GM23338 (cell line): ENCODE results near the gene ITPR3. TPM values are rescaled to one million over a fixed set of nuclear protein-coding genes. Genes with fewer than 3 reads are reported as not detected.

Source experiments
- ATAC-seq: fragments of 200-7000 bp; cut with Tn5 transposase; 3 replicates; pipeline ENCODE4 v1.9.1; 2020
- DNase-seq: peaks from one replicate; pipeline ENCODE4 v3.0.0-alpha.2; 2015; ENCODE audit warnings: low spot score
- H2AFZ ChIP-seq: fragments of 200-600 bp; sonication (generic); 2 replicates; pipeline ENCODE4 v1.8.0; 2016; ENCODE audit warnings: antibody characterized with exemption, mild to moderate bottlenecking, moderate library complexity
- H3F3A ChIP-seq: fragments of 200-600 bp; sonication (generic); replicated peaks from 2 replicates; pipeline ENCODE4 v1.8.0; 2017; ENCODE audit warnings: antibody characterized with exemption, mixed run types, low read depth
- H3K27ac ChIP-seq: fragments of 200-600 bp; sonication (generic); 2 replicates; pipeline ENCODE4 v1.6.1; 2016; ENCODE audit warnings: low read depth
- H3K27me3 ChIP-seq: fragments of 200-600 bp; sonication (generic); 2 replicates; pipeline ENCODE4 v1.8.0; 2016; ENCODE audit warnings: mild to moderate bottlenecking, mixed run types, moderate library complexity; ENCODE audit not compliant: insufficient read depth
- H3K36me3 ChIP-seq: fragments of 200-600 bp; sonication (generic); 2 replicates; pipeline ENCODE4 v1.8.0; 2016; ENCODE audit warnings: mild to moderate bottlenecking; ENCODE audit not compliant: insufficient read depth
- H3K4me1 ChIP-seq: fragments of 200-600 bp; sonication (generic); 2 replicates; pipeline ENCODE4 v1.8.0; 2016; ENCODE audit warnings: mild to moderate bottlenecking, moderate library complexity; ENCODE audit not compliant: insufficient read depth
- H3K4me2 ChIP-seq: fragments of 200-600 bp; sonication (generic); 2 replicates; pipeline ENCODE4 v1.7.1; 2017; ENCODE audit warnings: mixed run types
- H3K4me3 ChIP-seq: fragments of 200-600 bp; sonication (generic); 2 replicates; pipeline ENCODE4 v1.6.1; 2016; ENCODE audit warnings: mixed run types
- H3K79me2 ChIP-seq: fragments of 200-600 bp; sonication (generic); replicated peaks from 2 replicates; pipeline ENCODE4 v1.8.0; 2017; ENCODE audit warnings: mild to moderate bottlenecking; ENCODE audit not compliant: insufficient read depth
- H3K9me2 ChIP-seq: fragments of 200-600 bp; sonication (generic); 2 replicates; pipeline ENCODE4 v1.8.0; 2017; ENCODE audit not compliant: insufficient read depth
- H4K20me1 ChIP-seq: fragments of 200-600 bp; sonication (generic); replicated peaks from 2 replicates; pipeline ENCODE4 v1.8.0; 2017; ENCODE audit warnings: mild to moderate bottlenecking; ENCODE audit not compliant: insufficient read depth
- H3K27ac Mint-ChIP-seq: 2 replicates; pipeline ENCODE4 v1.8.0; 2020; ENCODE audit warnings: inconsistent platforms, mild to moderate bottlenecking, moderate library complexity, mixed read lengths
- H3K27me3 Mint-ChIP-seq: 3 replicates; pipeline ENCODE4 v1.8.0; 2022; ENCODE audit warnings: low read depth, mild to moderate bottlenecking, moderate library complexity, mixed read lengths, inconsistent platforms; ENCODE audit not compliant: insufficient read depth, poor library complexity
- H3K36me3 Mint-ChIP-seq: 3 replicates; pipeline ENCODE4 v1.8.0; 2021; ENCODE audit warnings: low read depth, mild to moderate bottlenecking, inconsistent platforms, moderate library complexity, mixed read lengths
- H3K4me1 Mint-ChIP-seq: 3 replicates; pipeline ENCODE4 v1.8.0; 2020; ENCODE audit warnings: mild to moderate bottlenecking, inconsistent platforms, mixed read lengths
- H3K4me3 Mint-ChIP-seq: 3 replicates; pipeline ENCODE4 v1.8.0; 2021; ENCODE audit warnings: moderate library complexity, mild to moderate bottlenecking, inconsistent platforms, mixed read lengths
- H3K9me3 Mint-ChIP-seq: 3 replicates; pipeline ENCODE4 v1.8.0; 2020; ENCODE audit warnings: moderate library complexity, mild to moderate bottlenecking, inconsistent platforms, mixed read lengths
- CREB1 ChIP-seq: fragments of 250-450 bp; sonication (Bioruptor Pico); IDR thresholded peaks from 2 replicates; pipeline ENCODE4 v1.5.0; 2020; ENCODE audit warnings: low read depth, mild to moderate bottlenecking, moderate library complexity
- EZH2 ChIP-seq: fragments of 200-600 bp; sonication (generic); IDR thresholded peaks from one replicate; pipeline ENCODE4 v1.8.0; 2017; ENCODE audit warnings: antibody characterized with exemption, mild to moderate bottlenecking, low read depth; ENCODE audit not compliant: unreplicated experiment
- EZH2phosphoT487 ChIP-seq: fragments of 200-600 bp; sonication (generic); IDR thresholded peaks from one replicate; pipeline ENCODE4 v1.8.1; 2018; ENCODE audit warnings: antibody characterized with exemption; ENCODE audit not compliant: unreplicated experiment
- JUNB ChIP-seq: IDR thresholded peaks from one replicate; pipeline ENCODE4 v1.6.1; 2016; ENCODE audit warnings: antibody characterized with exemption; ENCODE audit not compliant: unreplicated experiment
- NANOG ChIP-seq: IDR thresholded peaks from 2 replicates; pipeline ENCODE4 v1.6.1; 2016; ENCODE audit warnings: antibody characterized with exemption, borderline replicate concordance
- POLR2AphosphoS5 ChIP-seq: IDR thresholded peaks from 2 replicates; pipeline ENCODE4 v1.6.1; 2016; ENCODE audit warnings: antibody characterized with exemption, low read depth
- STAT1 ChIP-seq: IDR thresholded peaks from one replicate; pipeline ENCODE4 v1.6.1; 2016; ENCODE audit warnings: antibody characterized with exemption; ENCODE audit not compliant: unreplicated experiment
- ZNF114 ChIP-seq: fragments of 250-450 bp; sonication (Bioruptor Pico); IDR thresholded peaks from 2 replicates; pipeline ENCODE4 v1.5.0; 2020; ENCODE audit warnings: mild to moderate bottlenecking, moderate library complexity
- ZNF331 ChIP-seq: fragments of 250-450 bp; sonication (Bioruptor Pico); IDR thresholded peaks from 2 replicates; pipeline ENCODE4 v1.5.0; 2020; ENCODE audit warnings: low read depth, mild to moderate bottlenecking, moderate library complexity
- polyA plus RNA-seq: library from polyadenylated mRNA; unstranded; fragments of >200 nt; fragmentation: Nextera tagmentation; extraction: Ambion mirVana; gene quantifications from 2 replicates; pipeline ENCODE4 v1.2.1, GENCODE V29; 2016
- total RNA-seq: library from RNA; depleted of rRNA; stranded (reverse); fragments of >200 nt; shearing (Covaris generic); gene quantifications from 2 replicates; pipeline ENCODE4 v1.2.3, GENCODE V29; 2014
- TF ChIP-seq, protein P1 (sequence below), 2 experiments: fragments of 200-600 bp in 1 of 2; sonication (generic) in 1 of 2; conservative IDR thresholded peaks; 2 replicates each; pipeline versions ENCODE4 v1.5.1 to v1.6.1; 2016 to 2017; ENCODE audit warnings: antibody characterized with exemption in 2 of 2, low read depth in 2 of 2, mild to moderate bottlenecking in 2 of 2, moderate library complexity in 1 of 2
- TF ChIP-seq, protein P2 (sequence below): IDR thresholded peaks from one replicate; pipeline ENCODE4 v1.6.1; 2018; ENCODE audit warnings: antibody characterized with exemption; ENCODE audit not compliant: unreplicated experiment
- TF ChIP-seq, protein P3 (sequence below): IDR thresholded peaks from 2 replicates; pipeline ENCODE4 v1.6.1; 2016; ENCODE audit warnings: antibody characterized with exemption

ITPR3 gene
- total and polyA plus RNA-seq, 2 experiments from 2014 or later: 7.3 to 31.9 TPM

DNA sequence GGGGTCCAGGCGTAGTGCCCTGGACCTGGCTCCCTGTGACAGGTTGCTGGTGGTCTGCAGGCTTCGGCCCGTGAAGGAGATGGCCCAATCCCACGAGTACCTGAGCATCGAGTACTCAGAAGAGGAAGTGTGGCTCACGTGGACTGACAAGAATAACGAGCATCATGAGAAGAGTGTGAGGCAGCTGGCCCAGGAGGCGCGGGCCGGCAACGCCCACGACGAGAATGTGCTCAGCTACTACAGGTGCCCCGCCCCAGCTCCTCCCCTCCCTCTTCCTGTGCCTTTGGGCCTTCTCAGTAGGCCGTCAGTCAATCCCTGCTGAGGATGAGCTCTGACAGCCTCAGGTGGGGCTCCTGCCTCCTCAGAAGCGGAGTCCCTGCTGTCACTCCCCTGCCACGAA is 47.8 kb downstream of the ITPR3 start (continued):
- TF ChIP-seq, protein P1, sequence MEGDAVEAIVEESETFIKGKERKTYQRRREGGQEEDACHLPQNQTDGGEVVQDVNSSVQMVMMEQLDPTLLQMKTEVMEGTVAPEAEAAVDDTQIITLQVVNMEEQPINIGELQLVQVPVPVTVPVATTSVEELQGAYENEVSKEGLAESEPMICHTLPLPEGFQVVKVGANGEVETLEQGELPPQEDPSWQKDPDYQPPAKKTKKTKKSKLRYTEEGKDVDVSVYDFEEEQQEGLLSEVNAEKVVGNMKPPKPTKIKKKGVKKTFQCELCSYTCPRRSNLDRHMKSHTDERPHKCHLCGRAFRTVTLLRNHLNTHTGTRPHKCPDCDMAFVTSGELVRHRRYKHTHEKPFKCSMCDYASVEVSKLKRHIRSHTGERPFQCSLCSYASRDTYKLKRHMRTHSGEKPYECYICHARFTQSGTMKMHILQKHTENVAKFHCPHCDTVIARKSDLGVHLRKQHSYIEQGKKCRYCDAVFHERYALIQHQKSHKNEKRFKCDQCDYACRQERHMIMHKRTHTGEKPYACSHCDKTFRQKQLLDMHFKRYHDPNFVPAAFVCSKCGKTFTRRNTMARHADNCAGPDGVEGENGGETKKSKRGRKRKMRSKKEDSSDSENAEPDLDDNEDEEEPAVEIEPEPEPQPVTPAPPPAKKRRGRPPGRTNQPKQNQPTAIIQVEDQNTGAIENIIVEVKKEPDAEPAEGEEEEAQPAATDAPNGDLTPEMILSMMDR (conservative IDR thresholded peaks at IDR 0.05; ENCODE audit: low read depth in 2 of 2): no peak
- TF ChIP-seq POLR2AphosphoS5: no peak
- TF ChIP-seq CREB1 (CRISPR knock-in tag): no peak
- no peak for TF ChIP-seq JUNB

DNA sequence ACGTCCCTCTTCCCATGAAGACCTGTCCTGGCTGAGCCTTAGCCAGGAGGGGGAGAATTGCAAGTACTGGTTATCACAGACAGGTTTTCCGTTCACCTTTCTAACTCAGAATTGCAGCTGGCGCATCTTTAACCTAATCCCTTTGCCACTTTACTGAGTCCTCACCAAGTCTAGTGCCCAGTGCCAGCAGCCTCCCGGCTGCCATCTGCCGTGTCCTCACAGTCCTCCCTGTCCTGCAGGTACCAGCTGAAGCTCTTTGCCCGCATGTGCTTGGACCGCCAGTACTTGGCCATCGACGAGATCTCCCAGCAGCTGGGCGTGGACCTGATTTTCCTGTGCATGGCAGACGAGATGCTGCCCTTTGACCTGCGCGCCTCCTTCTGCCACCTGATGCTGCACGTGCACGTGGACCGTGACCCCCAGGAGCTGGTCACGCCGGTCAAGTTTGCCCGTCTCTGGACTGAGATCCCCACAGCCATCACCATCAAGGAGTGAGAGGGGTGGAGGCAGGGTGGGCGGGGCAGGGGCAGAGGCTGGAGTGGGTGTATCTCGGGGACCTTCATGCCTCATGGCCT is 49.1 kb downstream of the ITPR3 start:
- TF ChIP-seq, protein P1 (conservative IDR thresholded peaks at IDR 0.05; ENCODE audit: low read depth in 2 of 2): no peak
- no peak for TF ChIP-seq CREB1 (CRISPR knock-in tag)
- TF ChIP-seq ZNF114 (CRISPR knock-in tag): no peak
- TF ChIP-seq EZH2: no peak
- no peaks in the 10 kb centered on the region for H3K79me2 ChIP-seq
- H3K27ac Mint-ChIP-seq: no peak overlapping the region
- no peaks in the 10 kb centered on the region for H3K9me3 Mint-ChIP-seq
- H3K4me2 ChIP-seq: no peak overlapping the region
- H3K4me3 ChIP-seq: no peak overlapping the region
- H3K4me1 ChIP-seq: no peaks in the 10 kb centered on the region
- H3K4me3 Mint-ChIP-seq: no peak overlapping the region
- peaks cover 4% of the 10 kb centered on the region; the same call in 2 of the 3 replicates for H3K4me1 Mint-ChIP-seq
- no peaks in the 10 kb centered on the region; the same call in 1 of the 2 replicates for H4K20me1 ChIP-seq
- H2AFZ ChIP-seq: no peak overlapping the region
- H3K9me2 ChIP-seq: no peaks in the 10 kb centered on the region
- H3K36me3 ChIP-seq: no peaks in the 10 kb centered on the region; the same call in 1 of the 2 replicates
- no peaks in the 10 kb centered on the region for H3F3A ChIP-seq
- H3K27ac ChIP-seq: no peak overlapping the region
- no peak for ATAC-seq
- H3K27me3 ChIP-seq: no peaks in the 10 kb centered on the region
- H3K36me3 Mint-ChIP-seq: peaks cover 31% of the 10 kb centered on the region
- H3K27me3 Mint-ChIP-seq: peaks cover 15% of the 10 kb centered on the region
- DNase-seq: no peak

DNA sequence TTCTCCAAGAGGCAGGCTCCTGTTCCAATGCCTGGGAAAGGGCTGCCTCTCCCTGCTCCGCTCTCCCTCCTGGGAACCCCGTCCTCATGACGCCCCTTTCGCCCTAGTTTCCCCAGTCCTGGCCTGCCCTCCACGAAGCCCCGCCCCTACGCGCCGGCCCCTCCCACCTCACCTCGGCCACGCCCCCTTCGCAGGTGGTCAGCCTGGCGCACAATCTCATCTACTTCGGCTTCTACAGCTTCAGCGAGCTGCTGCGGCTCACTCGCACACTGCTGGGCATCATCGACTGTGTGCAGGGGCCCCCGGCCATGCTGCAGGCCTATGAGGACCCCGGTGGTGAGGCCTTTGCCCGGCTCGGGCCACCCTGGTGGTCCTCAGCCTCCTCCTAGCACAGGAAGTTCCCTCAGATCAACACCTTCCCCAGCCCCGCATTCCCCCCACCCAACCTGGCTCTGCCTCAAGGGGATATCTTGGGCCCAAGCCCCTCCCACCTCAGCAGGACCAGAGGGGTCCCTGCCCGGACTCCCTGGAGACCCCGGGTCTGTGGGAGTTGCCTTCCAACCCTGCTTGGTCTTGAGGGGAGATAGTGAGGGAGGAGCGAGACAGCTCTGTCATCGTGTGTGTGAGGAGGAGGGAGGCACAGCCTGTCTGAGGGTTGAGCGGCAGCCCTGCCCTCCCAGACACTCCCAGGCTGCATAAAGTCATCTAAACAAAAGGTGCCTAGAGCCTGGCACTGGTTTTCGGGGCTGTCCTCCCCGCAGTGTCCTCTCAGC is 50.0 kb downstream of the ITPR3 start:
- peaks cover 31% of the 10 kb centered on the region for H3K36me3 Mint-ChIP-seq
- Histone ChIP-seq H3K4me3 (no peak overlapping the region), H3K9me2 (no peaks in the 10 kb centered on the region), H3K27ac (no peak overlapping the region), H3K4me1 (no peaks in the 10 kb centered on the region), H3K4me2 (no peak overlapping the region), H3F3A (no peaks in the 10 kb centered on the region), H3K36me3 (no peaks in the 10 kb centered on the region; the same call in 1 of the 2 replicates), H3K27me3 (no peaks in the 10 kb centered on the region), H2AFZ (no peak overlapping the region), H3K79me2 (no peaks in the 10 kb centered on the region), H4K20me1 (no peaks in the 10 kb centered on the region; the same call in 1 of the 2 replicates)
- peaks cover 15% of the 10 kb centered on the region for H3K27me3 Mint-ChIP-seq
- H3K4me1 Mint-ChIP-seq: peaks cover 4% of the 10 kb centered on the region; the same call in 2 of the 3 replicates
- peak; percentile 79 for ATAC-seq
- DNase-seq: peak; percentile 63
- H3K4me3 Mint-ChIP-seq: no peak overlapping the region
- no peaks in the 10 kb centered on the region for H3K9me3 Mint-ChIP-seq
- no peak overlapping the region; the same call in 1 of the 2 replicates for H3K27ac Mint-ChIP-seq
- TF ChIP-seq, protein P2, sequence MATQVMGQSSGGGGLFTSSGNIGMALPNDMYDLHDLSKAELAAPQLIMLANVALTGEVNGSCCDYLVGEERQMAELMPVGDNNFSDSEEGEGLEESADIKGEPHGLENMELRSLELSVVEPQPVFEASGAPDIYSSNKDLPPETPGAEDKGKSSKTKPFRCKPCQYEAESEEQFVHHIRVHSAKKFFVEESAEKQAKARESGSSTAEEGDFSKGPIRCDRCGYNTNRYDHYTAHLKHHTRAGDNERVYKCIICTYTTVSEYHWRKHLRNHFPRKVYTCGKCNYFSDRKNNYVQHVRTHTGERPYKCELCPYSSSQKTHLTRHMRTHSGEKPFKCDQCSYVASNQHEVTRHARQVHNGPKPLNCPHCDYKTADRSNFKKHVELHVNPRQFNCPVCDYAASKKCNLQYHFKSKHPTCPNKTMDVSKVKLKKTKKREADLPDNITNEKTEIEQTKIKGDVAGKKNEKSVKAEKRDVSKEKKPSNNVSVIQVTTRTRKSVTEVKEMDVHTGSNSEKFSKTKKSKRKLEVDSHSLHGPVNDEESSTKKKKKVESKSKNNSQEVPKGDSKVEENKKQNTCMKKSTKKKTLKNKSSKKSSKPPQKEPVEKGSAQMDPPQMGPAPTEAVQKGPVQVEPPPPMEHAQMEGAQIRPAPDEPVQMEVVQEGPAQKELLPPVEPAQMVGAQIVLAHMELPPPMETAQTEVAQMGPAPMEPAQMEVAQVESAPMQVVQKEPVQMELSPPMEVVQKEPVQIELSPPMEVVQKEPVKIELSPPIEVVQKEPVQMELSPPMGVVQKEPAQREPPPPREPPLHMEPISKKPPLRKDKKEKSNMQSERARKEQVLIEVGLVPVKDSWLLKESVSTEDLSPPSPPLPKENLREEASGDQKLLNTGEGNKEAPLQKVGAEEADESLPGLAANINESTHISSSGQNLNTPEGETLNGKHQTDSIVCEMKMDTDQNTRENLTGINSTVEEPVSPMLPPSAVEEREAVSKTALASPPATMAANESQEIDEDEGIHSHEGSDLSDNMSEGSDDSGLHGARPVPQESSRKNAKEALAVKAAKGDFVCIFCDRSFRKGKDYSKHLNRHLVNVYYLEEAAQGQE: no peak
- no peak for TF ChIP-seq POLR2AphosphoS5
- no peak for TF ChIP-seq JUNB
- no peak for TF ChIP-seq EZH2phosphoT487
- TF ChIP-seq ZNF331 (CRISPR knock-in tag): no peak
- TF ChIP-seq EZH2: no peak
- TF ChIP-seq ZNF114 (CRISPR knock-in tag): no peak
- TF ChIP-seq, protein P3, sequence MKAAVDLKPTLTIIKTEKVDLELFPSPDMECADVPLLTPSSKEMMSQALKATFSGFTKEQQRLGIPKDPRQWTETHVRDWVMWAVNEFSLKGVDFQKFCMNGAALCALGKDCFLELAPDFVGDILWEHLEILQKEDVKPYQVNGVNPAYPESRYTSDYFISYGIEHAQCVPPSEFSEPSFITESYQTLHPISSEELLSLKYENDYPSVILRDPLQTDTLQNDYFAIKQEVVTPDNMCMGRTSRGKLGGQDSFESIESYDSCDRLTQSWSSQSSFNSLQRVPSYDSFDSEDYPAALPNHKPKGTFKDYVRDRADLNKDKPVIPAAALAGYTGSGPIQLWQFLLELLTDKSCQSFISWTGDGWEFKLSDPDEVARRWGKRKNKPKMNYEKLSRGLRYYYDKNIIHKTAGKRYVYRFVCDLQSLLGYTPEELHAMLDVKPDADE: no peak
- no peak for TF ChIP-seq CREB1 (CRISPR knock-in tag)
- TF ChIP-seq NANOG: no peak
- no peak for TF ChIP-seq STAT1
